NCI-H1436 treated with DMSO at 0.1 percent for 48 hours (cell line): ENCODE data around the gene LCN2.

ENCODE experiments used
- DNase-seq: peaks from one replicate; lab custom pipeline; 2025; lab: John Stamatoyannopoulos, UW

The LCN2 gene

GRCh38 chr9:128201441-128202369 is 52.5 kb downstream of the LCN2 start:
- DNase-seq, result no peak

- no peak for DNase-seq
Measured at GRCh38 chr9:128202648-128203023, 53.4 kb downstream of the LCN2 start.
